Measurements from ENCODE around the gene FMNL2.

Gene FMNL2

DNA sequence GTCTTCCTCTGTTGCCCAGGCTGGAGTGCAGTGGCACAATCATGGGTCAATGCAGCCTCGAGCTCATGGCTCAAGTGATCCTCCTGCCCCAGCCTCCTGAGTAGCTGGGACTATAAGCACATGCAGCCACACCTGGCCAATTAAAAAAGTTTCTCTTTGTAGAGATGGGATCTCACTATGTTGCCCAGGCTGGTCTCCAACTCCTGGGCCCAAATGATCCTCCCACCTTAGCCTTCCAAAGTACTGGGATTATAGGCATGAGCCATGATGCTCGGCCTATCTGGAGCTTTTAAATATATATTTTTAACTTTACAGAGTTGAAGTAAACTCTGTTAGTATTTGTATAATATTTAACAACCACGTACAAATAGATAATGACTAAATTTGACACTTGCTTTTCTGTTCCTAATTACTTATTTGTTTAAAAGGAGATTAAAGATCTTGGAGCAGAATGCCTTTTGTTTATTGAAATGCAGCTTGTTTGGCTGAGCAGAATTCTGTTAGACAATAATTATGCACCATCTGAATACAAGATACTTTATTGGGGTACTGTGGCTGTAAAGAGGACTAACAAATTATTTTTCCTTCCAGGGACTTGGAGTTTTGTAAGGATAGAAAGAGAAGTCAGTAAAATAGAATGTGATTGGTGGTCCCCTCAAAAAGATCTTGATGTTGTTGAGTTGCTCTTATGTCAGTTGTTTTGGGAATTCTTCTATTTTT lies 175.0 kb downstream of the FMNL2 start:
- DNase-seq (ENCODE audit: low read depth) = no peak
- no peak overlapping the region for H3K4me3 ChIP-seq (ENCODE audit: low read depth, low read length)
- TF ChIP-seq, protein P1, sequence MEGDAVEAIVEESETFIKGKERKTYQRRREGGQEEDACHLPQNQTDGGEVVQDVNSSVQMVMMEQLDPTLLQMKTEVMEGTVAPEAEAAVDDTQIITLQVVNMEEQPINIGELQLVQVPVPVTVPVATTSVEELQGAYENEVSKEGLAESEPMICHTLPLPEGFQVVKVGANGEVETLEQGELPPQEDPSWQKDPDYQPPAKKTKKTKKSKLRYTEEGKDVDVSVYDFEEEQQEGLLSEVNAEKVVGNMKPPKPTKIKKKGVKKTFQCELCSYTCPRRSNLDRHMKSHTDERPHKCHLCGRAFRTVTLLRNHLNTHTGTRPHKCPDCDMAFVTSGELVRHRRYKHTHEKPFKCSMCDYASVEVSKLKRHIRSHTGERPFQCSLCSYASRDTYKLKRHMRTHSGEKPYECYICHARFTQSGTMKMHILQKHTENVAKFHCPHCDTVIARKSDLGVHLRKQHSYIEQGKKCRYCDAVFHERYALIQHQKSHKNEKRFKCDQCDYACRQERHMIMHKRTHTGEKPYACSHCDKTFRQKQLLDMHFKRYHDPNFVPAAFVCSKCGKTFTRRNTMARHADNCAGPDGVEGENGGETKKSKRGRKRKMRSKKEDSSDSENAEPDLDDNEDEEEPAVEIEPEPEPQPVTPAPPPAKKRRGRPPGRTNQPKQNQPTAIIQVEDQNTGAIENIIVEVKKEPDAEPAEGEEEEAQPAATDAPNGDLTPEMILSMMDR (IDR thresholded peaks at IDR 0.05; ENCODE audit: low read depth, low read length, missing control alignments) = no peak
- in situ Hi-C loops (cut with HindIII; ENCODE audit: low sequenced_read_pairs) = no loop called here

DNA sequence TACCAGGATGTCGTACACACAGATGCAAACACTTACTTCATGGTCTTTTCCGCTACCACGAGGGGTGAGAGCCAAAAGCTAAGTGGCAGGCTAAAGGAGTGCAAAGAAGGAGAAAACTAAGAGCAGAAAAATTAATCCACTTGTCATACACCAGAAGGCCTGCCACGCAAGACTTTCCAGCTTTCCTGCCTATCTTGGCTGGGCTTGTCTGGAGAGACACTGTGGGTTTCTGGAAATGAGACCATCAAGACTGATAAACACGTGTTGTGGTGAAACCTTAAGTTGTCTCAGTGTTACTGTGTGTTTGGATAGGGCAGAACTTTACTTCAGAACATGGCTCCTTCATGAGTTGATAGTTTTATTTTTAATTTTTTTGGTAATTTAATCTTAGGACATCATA lies 175.6 kb downstream of the FMNL2 start:
- TF ChIP-seq, protein P1 (IDR thresholded peaks at IDR 0.05; ENCODE audit: low read depth, low read length, missing control alignments) = no peak
- no peak overlapping the region for H3K4me3 ChIP-seq (ENCODE audit: low read depth, low read length)
- in situ Hi-C loops (cut with HindIII; ENCODE audit: low sequenced_read_pairs) = no loop called here
- DNase-seq (ENCODE audit: low read depth) = no peak

- no peak overlapping the region for H3K4me3 ChIP-seq (ENCODE audit: low read depth, low read length)
- no peak for DNase-seq (ENCODE audit: low read depth)
- in situ Hi-C loops (cut with HindIII; ENCODE audit: low sequenced_read_pairs) = no loop called here
- TF ChIP-seq, protein P1 (IDR thresholded peaks at IDR 0.05; ENCODE audit: low read depth, low read length, missing control alignments) = no peak
Measured at GRCh38 chr2:152511981-152512380, 177.0 kb downstream of the FMNL2 start.

DNA sequence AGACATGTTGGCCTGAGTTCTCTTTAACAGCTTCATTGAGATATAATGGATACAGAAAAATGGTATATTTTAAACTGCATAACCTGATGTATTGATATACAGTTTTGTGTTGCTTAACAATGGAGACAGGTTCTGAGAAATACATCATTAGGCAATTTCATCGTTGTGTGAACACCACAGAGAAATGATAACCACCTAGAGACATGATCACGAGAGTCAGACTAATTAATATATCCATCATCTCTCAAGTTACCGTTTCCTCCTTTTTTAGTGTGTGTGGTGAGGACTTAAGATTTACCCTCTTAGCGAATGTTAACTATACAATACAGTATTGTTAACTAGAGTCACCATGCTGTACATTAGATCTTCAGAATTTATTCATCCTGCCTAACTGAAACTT lies 178.1 kb downstream of the FMNL2 start:
- no peak for DNase-seq (ENCODE audit: low read depth)
- in situ Hi-C loops (cut with HindIII; ENCODE audit: low sequenced_read_pairs) = no loop called here
- H3K4me3 ChIP-seq (ENCODE audit: low read depth, low read length) = no peak overlapping the region
- TF ChIP-seq, protein P1 (IDR thresholded peaks at IDR 0.05; ENCODE audit: low read depth, low read length, missing control alignments) = no peak

- TF ChIP-seq, protein P1 (IDR thresholded peaks at IDR 0.05; ENCODE audit: low read depth, low read length, missing control alignments) = no peak
- in situ Hi-C loops (cut with HindIII; ENCODE audit: low sequenced_read_pairs) = no loop called here
- no peak for DNase-seq (ENCODE audit: low read depth)
- no peak overlapping the region for H3K4me3 ChIP-seq (ENCODE audit: low read depth, low read length)
Measured at GRCh38 chr2:152513681-152514080, 178.7 kb downstream of the FMNL2 start.

DNA sequence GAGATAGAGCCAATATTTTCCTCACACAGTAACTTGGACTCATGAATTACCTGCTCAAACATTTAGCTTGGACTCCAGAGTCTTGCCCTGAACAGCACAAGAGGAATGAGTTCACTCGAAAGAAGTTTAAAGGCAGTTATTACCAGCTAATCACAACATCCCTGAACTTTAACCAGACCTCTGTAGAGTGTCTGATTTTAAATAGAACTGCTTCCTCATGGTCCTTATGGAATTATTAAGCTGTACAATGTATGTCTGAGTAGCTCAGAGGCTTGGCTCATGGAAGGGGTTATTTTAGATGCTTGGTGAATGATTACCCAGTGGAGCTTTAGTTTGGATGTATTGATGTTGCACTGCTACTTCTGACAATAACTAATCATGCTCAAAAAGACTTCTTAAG lies 183.1 kb downstream of the FMNL2 start:
- no peak for DNase-seq (ENCODE audit: low read depth)
- in situ Hi-C loops (cut with HindIII; ENCODE audit: low sequenced_read_pairs) = no loop called here

More for the DNA sequence above, 183.1 kb downstream of the FMNL2 start:
- H3K4me3 ChIP-seq (ENCODE audit: low read depth, low read length) = no peak overlapping the region
- TF ChIP-seq, protein P1 (IDR thresholded peaks at IDR 0.05; ENCODE audit: low read depth, low read length, missing control alignments) = no peak
